Astrocyte of the spinal cord (primary cell): ENCODE data around the gene ITGA7.

Experiments
- DNase-seq: peaks from one replicate; pipeline ENCODE4 v3.0.0; 2011; ENCODE audit warnings: low read depth, low spot score
- H3K4me3 ChIP-seq: 2 replicates; pipeline ENCODE4 v1.5.1; 2011; ENCODE audit warnings: low read depth, mild to moderate bottlenecking, low read length, moderate library complexity
- CTCF ChIP-seq: IDR thresholded peaks from 2 replicates; pipeline ENCODE4 v1.5.1; 2012; ENCODE audit warnings: low read depth, mild to moderate bottlenecking, low read length, inconsistent platforms
- in situ Hi-C: cut with HindIII; loops from 2 replicates; pipeline ENCODE4 v1.10.0; 2017; ENCODE audit warnings: low sequenced_read_pairs

Gene ITGA7

DNA sequence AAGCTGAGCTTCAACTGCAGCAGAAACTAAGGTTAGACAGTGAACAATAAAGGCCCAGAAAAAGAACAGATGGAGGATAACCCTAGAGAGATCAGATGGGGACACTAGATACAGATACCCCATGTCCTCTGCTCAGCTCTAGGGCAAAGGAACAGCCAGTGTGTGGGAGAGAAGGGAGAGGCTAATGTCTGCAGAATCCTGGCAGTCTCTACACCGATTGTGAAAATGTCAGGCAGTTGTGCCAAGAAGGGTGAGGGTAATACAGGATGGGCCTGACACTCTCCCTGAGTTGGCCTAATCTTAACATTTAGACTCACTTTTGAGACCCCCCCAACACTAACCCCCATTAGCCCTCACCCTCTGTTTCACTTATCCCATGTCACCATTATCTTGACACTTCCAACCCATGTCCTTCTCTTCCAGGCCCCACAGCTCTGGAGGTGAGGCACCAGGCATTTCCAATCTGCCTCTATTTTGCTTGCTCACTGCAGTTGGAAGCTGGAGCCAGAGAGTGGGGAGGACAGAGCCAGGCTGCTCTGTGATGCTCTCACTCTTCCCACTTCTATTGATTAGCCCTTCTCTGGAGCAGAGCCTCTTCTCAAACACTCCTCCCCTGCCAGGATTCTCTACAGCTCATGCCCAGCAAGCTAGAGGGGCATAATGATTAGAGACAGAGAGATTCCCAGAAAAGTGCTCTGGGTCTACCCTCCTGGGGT is 5.2 kb upstream of the ITGA7 start:
- no peak for DNase-seq
- TF ChIP-seq CTCF = no peak
- no peak overlapping the region for H3K4me3 ChIP-seq
- in situ Hi-C loops = no loop called here

GRCh38 chr12:55711786-55712553 is 4.3 kb upstream of the ITGA7 start:
- no peak for TF ChIP-seq CTCF
- DNase-seq = no peak
- in situ Hi-C loops = no loop called here
- no peak overlapping the region for H3K4me3 ChIP-seq

DNA sequence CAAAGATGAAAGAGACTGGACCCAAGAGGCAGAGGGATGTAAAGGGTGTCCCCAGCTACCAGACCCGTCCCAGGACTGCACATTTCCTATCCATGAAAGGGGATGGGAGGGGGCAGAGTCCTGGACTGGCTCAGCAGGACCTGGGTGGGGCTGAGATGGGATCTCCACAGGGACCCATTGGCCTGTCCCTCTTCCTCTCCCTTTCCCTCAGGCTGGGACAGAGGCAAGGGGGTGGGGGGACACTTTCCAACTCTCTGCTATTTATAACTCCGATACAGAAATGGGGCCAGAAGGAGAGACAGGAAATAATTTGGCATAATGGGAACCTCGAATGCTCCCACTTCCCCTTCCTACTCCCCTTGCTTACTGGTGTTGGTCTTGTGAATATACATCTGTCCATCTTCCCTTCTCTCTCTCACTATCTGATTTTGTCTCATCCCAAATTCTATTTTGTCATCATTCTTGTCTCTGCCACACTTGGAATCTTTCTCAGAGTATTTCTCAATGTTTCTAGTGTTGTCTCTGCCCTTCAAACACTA is 1.1 kb upstream of the ITGA7 start:
- H3K4me3 ChIP-seq = no peak overlapping the region
- in situ Hi-C loops = no loop called here
- DNase-seq = no peak
- no peak for TF ChIP-seq CTCF

DNA sequence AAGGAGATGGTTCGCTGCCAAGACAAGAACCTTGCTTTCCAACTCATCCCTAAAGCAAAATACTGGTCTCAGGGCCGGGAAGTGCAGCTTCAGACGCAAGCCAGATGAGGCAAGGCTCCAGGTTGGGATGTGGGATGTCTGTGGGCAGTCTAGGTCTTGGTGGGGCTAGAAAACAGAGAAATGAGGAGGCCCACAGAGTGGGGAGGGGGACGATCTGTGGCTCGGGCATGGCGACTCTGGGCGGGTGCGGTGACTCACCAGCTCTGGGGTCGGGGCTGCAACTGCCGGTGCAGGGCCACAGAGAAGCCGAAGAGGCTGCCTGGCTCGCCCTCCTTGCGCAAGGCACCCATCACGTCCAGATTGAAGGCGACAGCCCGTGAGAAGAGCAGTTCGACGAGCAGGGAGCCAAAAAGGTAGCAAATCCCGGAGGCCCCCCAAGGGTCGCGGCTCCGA is 459 bp downstream of the ITGA7 start:
- in situ Hi-C loops = no loop called here
- DNase-seq = no peak
- H3K4me3 ChIP-seq = peak overlapping the region; percentile 53
- TF ChIP-seq CTCF = no peak

- peak overlapping the region; percentile 53 for H3K4me3 ChIP-seq
- in situ Hi-C loops = no loop called here
- no peak for DNase-seq
- TF ChIP-seq CTCF = no peak
Measured at GRCh38 chr12:55706568-55707218, 1.0 kb downstream of the ITGA7 start.

GRCh38 chr12:55705782-55706402 is 1.8 kb downstream of the ITGA7 start:
- peak; percentile 35 for TF ChIP-seq CTCF
- no peak for DNase-seq
- peak overlapping the region; percentile 53 for H3K4me3 ChIP-seq
- in situ Hi-C loops = no loop called here
